Left lung (tissue), 10 donors: Measurements from ENCODE around the gene MOV10L1. TPM values are rescaled to one million over a fixed set of nuclear protein-coding genes. Genes with fewer than 3 reads are reported as not detected.

Experiments
- ATAC-seq: fragments of 200-7000 bp; cut with Tn5 transposase; one replicate; pipeline ENCODE4 v1.9.1; 2020; ENCODE audit warnings: moderate library complexity
- DNase-seq, 4 donors: peaks; one replicate each; pipeline ENCODE4 v3.0.0-alpha.2; 2013 to 2020
- H3K27ac ChIP-seq, 2 donors: fragments of 200-600 bp; sonication (generic) in 1 of 2; one replicate each; pipeline versions ENCODE4 v1.5.0 to v1.8.0; 2020 to 2021
- H3K27me3 ChIP-seq, 2 donors: fragments of 200-600 bp; sonication (generic) in 1 of 2; one replicate each; pipeline versions ENCODE4 v1.5.0 to v1.8.0; 2020 to 2021
- H3K36me3 ChIP-seq, 2 donors: fragments of 200-600 bp; sonication (generic) in 1 of 2; one replicate each; pipeline versions ENCODE4 v1.5.0 to v1.8.0; 2020 to 2021
- H3K4me1 ChIP-seq, 2 donors: fragments of 200-600 bp; one replicate each; pipeline ENCODE4 v1.8.0; 2021
- H3K4me3 ChIP-seq, 2 donors: fragments of 200-600 bp; sonication (generic) in 1 of 2; one replicate each; pipeline versions ENCODE4 v1.5.0 to v1.8.0; 2020 to 2021; ENCODE audit warnings: mild to moderate bottlenecking in 1 of 2
- H3K9me3 ChIP-seq, 2 donors: fragments of 200-600 bp; sonication (generic) in 1 of 2; one replicate each; pipeline versions ENCODE4 v1.5.0 to v1.8.0; 2020 to 2021
- intact Hi-C, 2 donors: fragments of 100-400 bp; cut with DNase I; formaldehyde crosslinking; loops; one replicate each; pipeline versions ENCODE4 v1.11.2 to v1.14.2; 2022
- polyA plus RNA-seq, 6 donors: library from polyadenylated mRNA; unstranded; fragments of 120-200 nt; gene quantifications; one replicate each; pipeline ENCODE4 v1.2.1, GENCODE V29; 2013; ENCODE audit not compliant: insufficient read length in 6 of 6
- total RNA-seq, 2 donors: library from RNA; stranded (reverse); fragmentation: NEBNext Ultra II Directional; extraction: Animal tissue kit (Norgen Biotek cat#: 25700); gene quantifications; one replicate each; pipeline ENCODE4 v1.2.1, GENCODE V29; 2021
- TF ChIP-seq, protein P1 (sequence below), 2 donors: fragments of 200-600 bp; sonication (generic) in 1 of 2; IDR thresholded peaks; one replicate each; pipeline versions ENCODE4 v1.5.0 to v1.8.0; 2021; ENCODE audit warnings: antibody characterized with exemption in 2 of 2
- donor health status: DM: no; HTN: yes; CAD: no.
- donor health status: DM: no; HTN: no; CAD: no.

MOV10L1 gene
- total and polyA plus RNA-seq, 8 donors: 0.37 to 4.7 (median 2.2) TPM

GRCh38 chr22:50071432-50072166 is 18.2 kb upstream of the MOV10L1 start:
- no peak for ATAC-seq
- TF ChIP-seq, protein P1, sequence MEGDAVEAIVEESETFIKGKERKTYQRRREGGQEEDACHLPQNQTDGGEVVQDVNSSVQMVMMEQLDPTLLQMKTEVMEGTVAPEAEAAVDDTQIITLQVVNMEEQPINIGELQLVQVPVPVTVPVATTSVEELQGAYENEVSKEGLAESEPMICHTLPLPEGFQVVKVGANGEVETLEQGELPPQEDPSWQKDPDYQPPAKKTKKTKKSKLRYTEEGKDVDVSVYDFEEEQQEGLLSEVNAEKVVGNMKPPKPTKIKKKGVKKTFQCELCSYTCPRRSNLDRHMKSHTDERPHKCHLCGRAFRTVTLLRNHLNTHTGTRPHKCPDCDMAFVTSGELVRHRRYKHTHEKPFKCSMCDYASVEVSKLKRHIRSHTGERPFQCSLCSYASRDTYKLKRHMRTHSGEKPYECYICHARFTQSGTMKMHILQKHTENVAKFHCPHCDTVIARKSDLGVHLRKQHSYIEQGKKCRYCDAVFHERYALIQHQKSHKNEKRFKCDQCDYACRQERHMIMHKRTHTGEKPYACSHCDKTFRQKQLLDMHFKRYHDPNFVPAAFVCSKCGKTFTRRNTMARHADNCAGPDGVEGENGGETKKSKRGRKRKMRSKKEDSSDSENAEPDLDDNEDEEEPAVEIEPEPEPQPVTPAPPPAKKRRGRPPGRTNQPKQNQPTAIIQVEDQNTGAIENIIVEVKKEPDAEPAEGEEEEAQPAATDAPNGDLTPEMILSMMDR (IDR thresholded peaks at IDR 0.05): no peak

DNA sequence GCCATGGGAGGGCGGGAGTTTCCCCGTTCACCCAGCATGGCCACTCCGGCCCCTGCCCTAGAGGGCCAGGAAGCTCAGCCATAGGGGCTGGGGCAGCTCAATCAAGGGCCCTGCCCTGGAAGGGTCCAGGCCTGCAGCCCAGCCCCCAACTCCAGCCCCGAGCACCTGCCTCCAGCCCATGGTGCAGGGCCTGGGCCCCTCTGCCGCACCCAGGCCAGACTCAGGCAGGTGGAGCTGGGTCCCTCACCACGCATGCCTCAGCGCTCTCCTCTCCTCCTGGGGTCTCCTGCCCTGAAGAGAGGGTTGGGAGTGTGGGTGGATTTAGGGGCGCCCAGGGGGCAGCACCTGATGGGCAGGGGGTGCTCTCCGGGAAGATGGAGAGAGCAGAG is 17.6 kb upstream of the MOV10L1 start:
- H3K36me3 ChIP-seq: no peaks in the 10 kb centered on the region
- no peak overlapping the region for H3K27ac ChIP-seq
- DNase-seq: no peak
- no peak for ATAC-seq
- TF ChIP-seq, protein P1 (IDR thresholded peaks at IDR 0.05): no peak
- H3K27me3 ChIP-seq: no peaks in the 10 kb centered on the region
- H3K4me3 ChIP-seq: no peak overlapping the region
- H3K4me1 ChIP-seq: no peaks in the 10 kb centered on the region
- intact Hi-C loops: no loop called here
- H3K9me3 ChIP-seq: no peaks in the 10 kb centered on the region

More at GRCh38 chr22:50071432-50072166, 18.2 kb upstream of the MOV10L1 start:
- no peaks in the 10 kb centered on the region for H3K4me1 ChIP-seq
- no peak overlapping the region for H3K27ac ChIP-seq
- H3K36me3 ChIP-seq: no peaks in the 10 kb centered on the region
- H3K4me3 ChIP-seq: no peak overlapping the region
- DNase-seq: peak in 1 of 4 donors; percentile 59
- intact Hi-C loops: no loop called here
- no peaks in the 10 kb centered on the region for H3K27me3 ChIP-seq
- no peaks in the 10 kb centered on the region for H3K9me3 ChIP-seq

DNA sequence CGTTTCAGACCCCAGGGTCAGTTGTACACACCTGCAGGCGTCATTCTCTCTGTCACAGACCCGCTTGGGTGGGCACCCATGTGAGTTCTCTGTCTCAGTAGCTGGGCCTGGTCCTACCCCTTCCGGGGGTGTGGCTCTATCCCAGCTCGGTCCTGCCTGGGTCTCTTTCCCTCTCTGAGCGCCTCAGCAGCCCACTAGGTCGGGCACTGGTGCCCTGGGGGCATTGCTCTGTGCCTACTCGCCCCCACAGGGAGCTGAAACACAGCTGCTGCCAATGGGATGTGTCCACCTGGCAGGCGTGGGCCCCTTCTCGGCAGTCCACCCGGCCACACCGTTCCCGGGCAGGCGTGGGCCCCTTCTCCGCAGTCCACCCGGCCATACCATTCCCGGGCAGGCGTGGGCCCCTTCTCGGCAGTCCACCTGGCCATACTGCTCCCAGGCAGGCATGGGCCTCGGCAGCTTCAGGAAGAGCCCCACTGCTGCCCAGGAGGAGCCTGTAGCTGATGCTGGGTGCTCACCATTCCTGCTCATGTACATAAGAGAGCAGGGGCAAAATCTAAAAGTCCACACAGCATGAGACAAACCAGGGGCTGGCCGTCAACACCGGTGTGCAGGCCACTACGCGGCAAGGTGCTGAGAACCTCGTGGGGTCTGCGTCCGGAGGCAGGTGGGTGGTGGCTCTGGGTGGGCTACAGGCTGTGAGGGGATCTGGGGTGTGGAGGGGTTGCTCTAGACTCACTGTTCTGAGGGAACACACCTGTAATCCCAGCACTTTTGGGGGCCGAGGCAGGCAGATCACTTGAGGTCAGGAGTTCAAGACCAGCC is 16.9 kb upstream of the MOV10L1 start:
- H3K27me3 ChIP-seq: no peaks in the 10 kb centered on the region
- H3K36me3 ChIP-seq: no peaks in the 10 kb centered on the region
- H3K27ac ChIP-seq: no peak overlapping the region
- ATAC-seq (no peak), DNase-seq (no peak)
- intact Hi-C loops: no loop called here
- H3K4me1 ChIP-seq: no peaks in the 10 kb centered on the region
- H3K4me3 ChIP-seq: no peak overlapping the region
- TF ChIP-seq, protein P1 (IDR thresholded peaks at IDR 0.05): no peak
- H3K9me3 ChIP-seq: no peaks in the 10 kb centered on the region

- TF ChIP-seq, protein P1 (IDR thresholded peaks at IDR 0.05): no peak
- H3K36me3 ChIP-seq: no peaks in the 10 kb centered on the region
- DNase-seq (no peak), ATAC-seq (no peak)
- no peaks in the 10 kb centered on the region for H3K4me1 ChIP-seq
- no peak overlapping the region for H3K4me3 ChIP-seq
- no peaks in the 10 kb centered on the region for H3K9me3 ChIP-seq
- intact Hi-C loops: no loop called here
- no peak overlapping the region for H3K27ac ChIP-seq
- no peaks in the 10 kb centered on the region for H3K27me3 ChIP-seq
These were observed 15.8 kb upstream of the MOV10L1 start for GRCh38 chr22:50074056-50074455.
